Neutrophil (primary cell): Measurements from ENCODE around the gene SELENOV.

Experiments
- H3K27ac ChIP-seq: fragments of 200-600 bp; sonication (generic); 2 replicates; pipeline ENCODE4 v1.5.1; 2016; ENCODE audit warnings: mild to moderate bottlenecking, moderate library complexity
- H3K27me3 ChIP-seq: fragments of 200-600 bp; sonication (generic); 2 replicates; pipeline ENCODE4 v1.6.0; 2016; ENCODE audit warnings: mild to moderate bottlenecking
- H3K36me3 ChIP-seq: fragments of 200-600 bp; sonication (generic); 2 replicates; pipeline ENCODE4 v1.5.1; 2017
- H3K4me1 ChIP-seq, 2 experiments: fragments of 200-600 bp in 1 of 2; sonication (generic) in 1 of 2; 1 replicate in 1 of 2; 2 replicates in 1 of 2; pipeline versions ENCODE4 v1.5.1 to v1.6.1; 2013 to 2016; ENCODE audit warnings: low read depth in 1 of 2, low read length in 1 of 2, mild to moderate bottlenecking in 1 of 2, moderate library complexity in 1 of 2; ENCODE audit not compliant: control insufficient read depth in 1 of 2, insufficient read depth in 1 of 2
- H3K4me3 ChIP-seq, 2 experiments: fragments of 200-600 bp in 1 of 2; sonication (generic) in 1 of 2; 1 replicate in 1 of 2; 2 replicates in 1 of 2; pipeline ENCODE4 v1.5.1; 2013 to 2016; ENCODE audit warnings: low read depth in 1 of 2, low read length in 1 of 2, mild to moderate bottlenecking in 1 of 2, moderate library complexity in 1 of 2
- H3K9me3 ChIP-seq: fragments of 200-600 bp; sonication (generic); 2 replicates; pipeline ENCODE4 v1.5.1; 2016
- CTCF ChIP-seq: fragments of 200-600 bp; sonication (generic); IDR thresholded peaks from 2 replicates; pipeline ENCODE4 v1.5.1; 2016; ENCODE audit warnings: antibody characterized with exemption

SELENOV gene

GRCh38 chr19:39566064-39566463 is 51.1 kb downstream of the SELENOV start:
- no peak overlapping the region for H3K27ac ChIP-seq
- H3K4me3 ChIP-seq, result no peak overlapping the region
- no peaks in the 10 kb centered on the region for H3K9me3 ChIP-seq
- H3K36me3 ChIP-seq, result no peaks in the 10 kb centered on the region
- peaks cover 80% of the 10 kb centered on the region for H3K27me3 ChIP-seq
- no peaks in the 10 kb centered on the region for H3K4me1 ChIP-seq
- no peak for TF ChIP-seq CTCF

GRCh38 chr19:39568604-39569003 is 53.7 kb downstream of the SELENOV start:
- H3K27ac ChIP-seq, result no peak overlapping the region
- TF ChIP-seq CTCF, result no peak
- no peaks in the 10 kb centered on the region for H3K36me3 ChIP-seq
- H3K4me3 ChIP-seq, result no peak overlapping the region
- H3K4me1 ChIP-seq, result no peaks in the 10 kb centered on the region
- peaks cover 65% of the 10 kb centered on the region for H3K27me3 ChIP-seq
- no peaks in the 10 kb centered on the region for H3K9me3 ChIP-seq
